GM12872 (cell line): ENCODE data around the gene PALMD.

ENCODE experiments used
- CTCF ChIP-seq: IDR thresholded peaks from 3 replicates; pipeline ENCODE4 v1.5.1; 2011; ENCODE audit warnings: low read depth, mild to moderate bottlenecking, low read length, moderate library complexity; ENCODE audit not compliant: insufficient read depth

Gene PALMD

GRCh38 chr1:99713006-99713405, 67.1 kb downstream of the PALMD start:
- no peak for TF ChIP-seq CTCF

- no peak for TF ChIP-seq CTCF
Observed at GRCh38 chr1:99717005-99717404, 71.1 kb downstream of the PALMD start.

GRCh38 chr1:99723251-99723650, 77.3 kb downstream of the PALMD start:
- TF ChIP-seq CTCF: no peak

- no peak for TF ChIP-seq CTCF
Observed at GRCh38 chr1:99725996-99726395, 80.1 kb downstream of the PALMD start.

- no peak for TF ChIP-seq CTCF
Observed at GRCh38 chr1:99726407-99726806, 80.5 kb downstream of the PALMD start.

- TF ChIP-seq CTCF: no peak
Observed at GRCh38 chr1:99726818-99727217, 80.9 kb downstream of the PALMD start.

- TF ChIP-seq CTCF: no peak
Observed at GRCh38 chr1:99727575-99728185, 81.8 kb downstream of the PALMD start.
